GM18526 (cell line): ENCODE data around the gene NTRK2.

Experiments used
- POLR2A ChIP-seq: IDR thresholded peaks from 3 replicates; pipeline ENCODE4 v1.6.1; 2011; ENCODE audit not compliant: insufficient read length; ENCODE audit errors: extremely low read depth

The NTRK2 gene

DNA sequence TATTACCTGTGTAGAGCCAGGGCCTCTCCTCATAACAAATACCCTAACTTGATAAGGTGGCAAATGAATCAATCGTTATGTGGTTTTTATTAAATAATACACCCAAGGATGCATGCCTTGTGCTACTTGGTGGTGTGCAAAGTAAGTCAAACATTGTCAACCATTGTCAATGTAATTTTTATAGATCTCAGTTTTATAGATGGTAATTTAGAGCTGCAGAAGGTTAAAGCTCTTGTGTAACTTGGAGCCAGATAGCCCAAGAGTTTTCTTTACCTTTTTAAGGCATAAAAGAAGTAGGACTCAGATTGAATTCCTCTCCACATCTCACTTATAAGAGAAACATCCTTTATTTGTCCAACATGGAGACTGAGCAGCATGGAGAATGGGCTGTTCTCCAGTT, 304.7 kb downstream of the NTRK2 start:
- no peak for TF ChIP-seq POLR2A

- no peak for TF ChIP-seq POLR2A
Measured at GRCh38 chr9:84974855-84975254, 305.3 kb downstream of the NTRK2 start.

DNA sequence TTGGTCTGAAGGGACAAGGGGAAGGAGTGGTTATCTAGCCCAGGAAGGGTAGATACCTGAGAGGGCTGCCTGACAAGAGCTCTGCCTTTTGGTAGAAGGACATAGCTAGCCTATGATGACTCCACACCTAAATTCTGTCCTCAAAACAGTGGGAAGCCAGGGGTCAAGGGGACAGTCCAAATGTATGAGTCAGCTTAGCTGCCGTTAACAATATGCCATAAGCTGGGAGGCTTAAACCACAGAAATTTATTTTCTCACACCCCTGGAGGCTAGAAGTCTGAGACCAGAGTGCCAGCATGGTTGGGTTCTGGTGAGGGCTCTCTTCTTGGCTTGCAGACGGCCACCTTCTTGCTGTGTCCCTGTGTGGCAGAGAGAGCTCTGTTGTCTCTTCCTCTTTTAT, 306.4 kb downstream of the NTRK2 start:
- TF ChIP-seq POLR2A = no peak

GRCh38 chr9:84978661-84979060, 309.1 kb downstream of the NTRK2 start:
- no peak for TF ChIP-seq POLR2A

GRCh38 chr9:84983749-84984148, 314.2 kb downstream of the NTRK2 start:
- no peak for TF ChIP-seq POLR2A

DNA sequence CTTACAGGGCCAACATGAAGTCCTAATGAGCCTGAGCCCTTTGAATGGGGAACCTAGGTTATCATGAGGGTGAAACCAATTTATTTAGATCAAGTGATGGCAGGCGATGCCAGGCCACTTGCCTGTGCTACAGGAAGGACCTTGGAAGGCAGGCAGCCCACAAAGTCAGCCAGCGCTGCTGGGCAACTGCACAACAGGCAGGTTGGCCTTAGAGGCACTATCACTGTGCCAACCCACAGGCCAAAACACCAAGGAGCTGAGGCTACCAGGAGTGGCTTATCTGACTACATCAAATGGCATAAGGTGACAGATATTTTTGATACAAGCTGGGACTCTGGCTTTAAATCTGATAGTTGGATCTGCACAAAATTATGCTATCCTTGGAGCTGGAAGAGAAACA, 319.1 kb downstream of the NTRK2 start:
- TF ChIP-seq POLR2A = no peak

GRCh38 chr9:84990416-84990815, 320.9 kb downstream of the NTRK2 start:
- no peak for TF ChIP-seq POLR2A

- TF ChIP-seq POLR2A = no peak
Measured at GRCh38 chr9:84990850-84991513, 321.5 kb downstream of the NTRK2 start.

- no peak for TF ChIP-seq POLR2A
Measured at GRCh38 chr9:84991514-84991870, 322.0 kb downstream of the NTRK2 start.

GRCh38 chr9:84992381-84992780, 322.9 kb downstream of the NTRK2 start:
- TF ChIP-seq POLR2A = no peak

DNA sequence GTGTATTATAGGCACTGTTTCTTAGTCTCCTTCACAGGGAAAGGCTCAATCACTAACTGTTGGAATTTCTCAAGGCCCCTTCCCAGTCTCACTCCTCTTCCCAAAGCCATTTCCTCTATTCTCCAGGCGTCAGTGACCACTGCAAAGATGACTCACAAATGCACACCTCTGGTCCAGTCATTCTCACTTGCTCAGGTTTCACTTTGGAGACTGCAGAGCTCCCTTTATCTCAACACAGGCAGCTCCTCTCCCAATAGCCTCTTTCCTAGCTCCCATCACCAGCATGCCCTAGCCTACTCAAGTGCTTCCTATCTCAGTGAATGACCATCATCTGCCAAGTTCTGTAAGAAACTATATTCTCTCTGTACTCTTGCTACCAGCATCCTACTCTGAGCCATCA, 323.6 kb downstream of the NTRK2 start:
- TF ChIP-seq POLR2A = no peak

DNA sequence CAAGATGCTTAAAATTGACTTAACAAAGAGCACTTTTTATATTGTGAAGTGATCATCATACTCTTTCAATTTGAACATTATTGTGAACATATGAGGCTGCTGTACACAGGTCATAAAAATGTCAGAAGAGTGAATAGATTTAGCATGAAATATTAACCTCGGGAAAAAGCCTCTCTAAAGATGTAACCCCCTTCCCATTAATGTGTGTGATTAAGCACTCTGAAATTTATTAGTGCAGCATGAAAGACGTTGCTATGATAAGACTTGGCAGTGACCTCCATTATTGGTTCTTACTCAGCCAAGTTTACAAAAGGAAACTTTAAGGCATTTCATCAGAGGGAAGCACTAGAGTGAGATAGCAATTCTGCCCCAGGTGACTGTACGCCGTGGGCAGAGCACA, 326.5 kb downstream of the NTRK2 start:
- no peak for TF ChIP-seq POLR2A

DNA sequence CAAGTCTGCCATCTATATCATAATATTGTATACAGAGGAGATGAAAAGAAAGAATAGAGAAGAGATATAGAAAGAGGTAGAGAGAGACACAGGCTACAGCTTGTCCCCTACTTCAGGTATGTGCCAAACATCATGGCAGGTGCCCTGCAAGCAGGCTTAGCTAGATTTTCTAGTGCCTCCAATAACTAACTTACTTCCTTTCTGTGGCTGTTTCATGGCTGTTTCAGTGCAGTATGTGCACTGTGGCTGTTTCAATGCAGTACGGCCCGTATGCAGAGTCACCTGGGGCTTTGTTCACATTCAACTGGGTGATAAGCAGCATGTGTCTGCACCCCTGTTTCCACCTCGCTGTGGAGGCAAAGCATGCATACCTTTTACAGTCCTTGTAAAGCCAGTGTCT, 327.2 kb downstream of the NTRK2 start:
- no peak for TF ChIP-seq POLR2A

GRCh38 chr9:84997472-84997871, 327.9 kb downstream of the NTRK2 start:
- no peak for TF ChIP-seq POLR2A

DNA sequence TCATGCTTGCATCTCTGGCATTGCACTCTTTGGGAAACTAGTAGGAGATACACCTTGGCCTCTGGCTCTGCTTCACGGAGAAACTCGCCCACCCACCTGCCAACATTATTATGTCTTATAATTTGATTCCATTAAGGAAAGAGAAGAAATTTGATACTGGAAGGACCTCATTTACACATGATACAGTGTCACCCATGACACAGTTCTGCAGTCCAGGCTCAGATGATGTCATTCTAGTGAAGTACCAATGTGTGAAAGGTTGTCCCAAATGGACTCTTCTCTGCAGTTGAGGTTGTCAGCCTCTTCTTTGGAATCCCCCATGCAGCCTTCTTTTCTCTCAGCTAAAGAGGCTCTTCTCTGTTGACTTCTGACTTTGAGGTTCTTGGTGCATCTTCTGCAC, 329.1 kb downstream of the NTRK2 start:
- TF ChIP-seq POLR2A = no peak

GRCh38 chr9:84999788-85000187, 330.3 kb downstream of the NTRK2 start:
- TF ChIP-seq POLR2A = no peak

- no peak for TF ChIP-seq POLR2A
Measured at GRCh38 chr9:85001925-85002324, 332.4 kb downstream of the NTRK2 start.

GRCh38 chr9:85004818-85005413, 335.4 kb downstream of the NTRK2 start:
- TF ChIP-seq POLR2A = no peak

DNA sequence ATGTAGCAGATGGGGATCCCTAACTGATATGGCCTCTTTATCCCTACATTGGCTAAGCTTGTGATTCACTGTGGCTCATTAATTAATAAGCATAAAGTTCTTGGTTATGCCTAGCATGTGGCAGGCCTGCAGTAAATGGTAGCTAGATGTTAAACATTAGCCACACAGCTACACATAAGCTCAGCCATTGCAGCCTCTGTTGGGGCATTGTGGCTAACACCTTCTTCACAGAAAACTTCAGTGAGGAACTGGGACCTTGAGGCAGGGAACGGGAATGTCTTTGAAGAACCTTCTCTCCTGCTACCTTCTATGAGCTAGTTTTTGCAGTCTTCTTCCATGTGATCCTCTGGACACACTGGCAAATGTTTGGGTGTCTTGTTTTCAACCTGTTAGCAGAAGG, 338.2 kb downstream of the NTRK2 start:
- no peak for TF ChIP-seq POLR2A
